HepG2 (cell line): Measurements from ENCODE around the gene SLC16A11. TPM values are rescaled to one million over a fixed set of nuclear protein-coding genes. Genes with fewer than 3 reads are reported as not detected.

ENCODE experiments used
- DR1 ChIP-seq: sonication (generic); formaldehyde crosslinking; IDR thresholded peaks from 2 replicates; pipeline ENCODE4 v1.8.0; 2021; ENCODE audit warnings: mild to moderate bottlenecking, missing genetic modification reagents, inconsistent platforms
- FOXK1 ChIP-seq: sonication (generic); formaldehyde crosslinking; IDR thresholded peaks from 2 replicates; pipeline ENCODE4 v1.4.0; 2020; ENCODE audit warnings: low read depth, missing genetic modification reagents, borderline replicate concordance
- FOXP1 ChIP-seq, 2 experiments: fragments of 450-650 bp in 1 of 2; IDR thresholded peaks; 2 replicates each; pipeline ENCODE4 v1.6.1; 2017 to 2018; ENCODE audit warnings: antibody characterized with exemption in 1 of 2
- GATA4 ChIP-seq: sonication (generic); IDR thresholded peaks from 2 replicates; pipeline ENCODE4 v1.6.1; 2016; ENCODE audit warnings: antibody characterized with exemption, low read depth, borderline replicate concordance
- GATAD2A ChIP-seq: IDR thresholded peaks from 2 replicates; pipeline ENCODE4 v1.6.1; 2016
- HDAC2 ChIP-seq: sonication (generic); formaldehyde crosslinking; IDR thresholded peaks from 2 replicates; pipeline ENCODE4 v1.4.0; 2020; ENCODE audit warnings: missing genetic modification reagents
- IRF1 ChIP-seq: sonication (generic); formaldehyde crosslinking; IDR thresholded peaks from 2 replicates; pipeline ENCODE4 v1.4.0; 2020; ENCODE audit warnings: low read depth, mild to moderate bottlenecking, missing genetic modification reagents
- KAT8 ChIP-seq: IDR thresholded peaks from 2 replicates; pipeline ENCODE4 v1.6.1; 2016; ENCODE audit warnings: missing genetic modification reagents, missing compliant biosample characterization
- KDM6A ChIP-seq: IDR thresholded peaks from 2 replicates; pipeline ENCODE4 v1.6.1; 2016; ENCODE audit warnings: low read depth
- MNT ChIP-seq: fragments of 450-650 bp; IDR thresholded peaks from 2 replicates; pipeline ENCODE4 v1.6.1; 2016
- NFIC ChIP-seq: IDR thresholded peaks from 2 replicates; pipeline ENCODE4 v1.6.1; 2012; ENCODE audit warnings: mild to moderate bottlenecking, low read length, inconsistent platforms
- PHF21A ChIP-seq: sonication (generic); formaldehyde crosslinking; IDR thresholded peaks from 2 replicates; pipeline ENCODE4 v1.5.0; 2020; ENCODE audit warnings: mild to moderate bottlenecking, missing genetic modification reagents
- POLR2AphosphoS5 ChIP-seq: IDR thresholded peaks from 2 replicates; pipeline ENCODE4 v1.6.1; 2012; ENCODE audit warnings: low read depth, low read length
- RAD21 ChIP-seq: fragments of 450-650 bp; formaldehyde crosslinking; IDR thresholded peaks from 2 replicates; pipeline ENCODE4 v1.5.0; 2020; ENCODE audit warnings: mild to moderate bottlenecking
- REL ChIP-seq: sonication (generic); formaldehyde crosslinking; conservative IDR thresholded peaks from 2 replicates; pipeline ENCODE4 v1.8.0; 2022; ENCODE audit warnings: mild to moderate bottlenecking, missing genetic modification reagents, moderate library complexity
- RFX1 ChIP-seq: fragments of 450-650 bp; IDR thresholded peaks from 2 replicates; pipeline ENCODE4 v1.6.1; 2017
- SALL1 ChIP-seq: sonication (generic); formaldehyde crosslinking; IDR thresholded peaks from 2 replicates; pipeline ENCODE4 v1.8.0; 2022; ENCODE audit warnings: mild to moderate bottlenecking, missing genetic modification reagents
- SIX1 ChIP-seq: sonication (generic); formaldehyde crosslinking; IDR thresholded peaks from 2 replicates; pipeline ENCODE4 v1.4.0; 2020; ENCODE audit warnings: missing genetic modification reagents, borderline replicate concordance
- SOX5 ChIP-seq: IDR thresholded peaks from 2 replicates; pipeline ENCODE4 v1.6.1; 2016; ENCODE audit warnings: borderline replicate concordance
- ZBTB37 ChIP-seq: sonication (generic); formaldehyde crosslinking; IDR thresholded peaks from 2 replicates; pipeline ENCODE4 v1.4.0; 2020; ENCODE audit warnings: mild to moderate bottlenecking, missing genetic modification reagents
- ZNF362 ChIP-seq: sonication (generic); formaldehyde crosslinking; IDR thresholded peaks from 2 replicates; pipeline ENCODE4 v1.4.0; 2020; ENCODE audit warnings: missing genetic modification reagents, mild to moderate bottlenecking, borderline replicate concordance
- ZNF367 ChIP-seq: sonication (generic); formaldehyde crosslinking; IDR thresholded peaks from 2 replicates; pipeline ENCODE4 v1.4.0; 2020; ENCODE audit warnings: missing genetic modification reagents, borderline replicate concordance
- ZNF414 ChIP-seq: sonication (generic); formaldehyde crosslinking; IDR thresholded peaks from 2 replicates; pipeline ENCODE4 v1.5.0; 2020; ENCODE audit warnings: missing genetic modification reagents
- ZNF530 ChIP-seq: sonication (generic); formaldehyde crosslinking; IDR thresholded peaks from 2 replicates; pipeline ENCODE4 v1.5.0; 2020; ENCODE audit warnings: low read depth, mild to moderate bottlenecking, missing genetic modification reagents
- ZNF841 ChIP-seq: sonication (generic); formaldehyde crosslinking; IDR thresholded peaks from 2 replicates; pipeline ENCODE4 v1.8.1; 2023; ENCODE audit warnings: missing genetic modification reagents, borderline replicate concordance
- polyA plus RNA-seq, 8 experiments: library from polyadenylated mRNA; depleted of rRNA in 3 of 8; stranded (reverse) in 7 of 8; unstranded in 1 of 8; fragments of >200 nt; fragmentation: Illumina TruSeq in 4 of 8; extraction: Trizol in 4 of 8; gene quantifications; 2 replicates each; pipeline versions ENCODE4 v1.2.1 to v1.2.3, GENCODE V29; 2011 to 2016; ENCODE audit warnings: low read depth in 4 of 8, missing spikeins in 1 of 8, mixed read lengths in 1 of 8; ENCODE audit not compliant: insufficient read depth in 1 of 8
- total RNA-seq, 5 experiments: library from RNA; depleted of rRNA; stranded (reverse); fragments of >200 nt; fragmentation: Illumina TruSeq; extraction: Trizol; gene quantifications; 2 replicates each; pipeline ENCODE4 v1.2.3, GENCODE V29; 2016; ENCODE audit warnings: low read depth in 1 of 5

Gene SLC16A11
- total and polyA plus RNA-seq, 2 of the 13 experiments (the other 11 are each of a cell fraction or from before 2014, with no cell fraction given) = not detected

GRCh38 chr17:7045492-7046126 lies 1.7 kb upstream of the SLC16A11 start (continued):
- TF ChIP-seq KDM6A (CRISPR knock-in tag) (no peak), MNT (no peak), ZNF841 (CRISPR knock-in tag) (no peak), DR1 (CRISPR knock-in tag) (no peak), NFIC (no peak), IRF1 (CRISPR knock-in tag) (no peak), GATA4 (no peak), SIX1 (CRISPR knock-in tag) (no peak), PHF21A (CRISPR knock-in tag) (no peak), RAD21 (CRISPR knock-in tag) (peak; percentile 78), ZNF530 (CRISPR knock-in tag) (no peak), ZNF414 (no peak), KAT8 (CRISPR knock-in tag) (no peak), FOXK1 (CRISPR knock-in tag) (no peak), ZNF367 (CRISPR knock-in tag) (no peak), RFX1 (no peak), REL (CRISPR knock-in tag) (no peak), ZBTB37 (CRISPR knock-in tag) (no peak), ZNF362 (peak; percentile 20; the same call in 1 of the 2 replicates), POLR2AphosphoS5 (no peak), FOXP1 (IDR thresholded peaks at IDR 0.05) (no peak), FOXP1 (CRISPR knock-in tag; IDR thresholded peaks at IDR 0.05) (no peak), GATAD2A (CRISPR knock-in tag) (peak; percentile 40; the same call in 1 of the 2 replicates), HDAC2 (CRISPR knock-in tag) (no peak), SOX5 (no peak), SALL1 (CRISPR knock-in tag) (no peak)
